ENCODE results near the gene PFN1. TPM values are rescaled to one million over a fixed set of nuclear protein-coding genes. Genes with fewer than 3 reads are reported as not detected.

PFN1 gene
- total RNA-seq, 1 experiment from 2014 or later, result 1,213 TPM

DNA sequence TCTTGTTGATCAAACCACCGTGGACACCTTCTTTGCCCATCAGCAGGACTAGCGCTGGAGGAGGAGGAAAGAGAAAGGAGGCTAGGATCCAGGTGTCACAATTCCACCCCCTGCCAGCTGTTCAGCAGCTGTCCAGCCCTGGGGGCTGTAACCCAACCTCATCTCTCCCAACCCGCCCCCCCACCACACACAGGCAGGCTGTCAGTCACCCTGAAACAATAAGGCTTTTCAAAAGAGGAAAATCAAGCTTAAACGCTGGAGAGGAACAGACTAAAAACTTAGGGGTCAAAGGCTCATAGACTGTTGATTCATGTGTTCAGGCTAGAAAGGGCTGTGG lies 2.4 kb downstream of the PFN1 start:
- no TSS peak for BruUV-seq (replicated peaks)
- intact Hi-C loops (cut with micrococcal nuclease), result loop anchor here (1.0 to 5.0 kb wide), 2 partner anchors 41 to 116 kb away; partner anchors contain the start of gene CAMTA2

DNA sequence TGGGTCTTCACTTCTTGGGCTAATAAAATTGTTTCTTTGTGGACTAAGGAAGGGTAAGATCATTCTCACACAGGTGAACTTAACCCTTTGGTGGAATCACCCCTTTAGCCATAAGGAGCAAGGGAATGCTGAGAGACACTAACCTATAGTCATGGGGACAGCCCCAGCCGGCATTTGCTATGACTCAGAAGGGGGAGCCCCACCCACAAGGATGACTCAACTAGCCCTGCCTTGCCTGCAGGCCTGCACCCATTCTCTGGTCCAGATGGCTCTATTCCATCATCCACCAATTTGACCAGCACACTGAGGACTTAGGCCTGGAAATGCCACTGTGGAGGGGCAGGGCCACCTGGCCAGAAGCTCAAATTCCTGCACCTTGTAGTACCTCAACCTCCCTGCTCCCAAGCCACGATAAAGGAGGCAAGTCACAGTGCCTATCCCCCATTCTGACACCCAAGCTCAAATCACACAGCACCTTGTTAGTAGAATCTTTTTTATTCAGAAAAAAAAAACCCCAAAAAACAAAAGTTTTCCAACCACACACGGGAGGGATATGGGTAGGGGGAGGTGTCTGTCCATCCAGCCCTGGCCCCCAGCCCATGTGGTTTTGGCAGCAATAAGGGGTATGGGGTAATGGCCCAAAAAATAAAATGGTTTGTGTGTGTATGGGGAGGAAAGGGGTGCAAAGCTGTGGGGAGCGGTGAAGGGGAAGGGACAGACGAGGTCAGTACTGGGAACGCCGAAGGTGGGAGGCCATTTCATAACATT lies 3.0 kb downstream of the PFN1 start:
- intact Hi-C loops (cut with micrococcal nuclease), result loop anchor here (1.0 to 5.0 kb wide), 2 partner anchors 42 to 117 kb away; partner anchors contain the start of gene CAMTA2
- ChIA-PET CTCF (interaction anchor here (1.0 kb wide), 2 partner anchors 42 to 379 kb away, joined by 3 read pairs; partner anchors contain the start of gene CHRNE), POLR2A (interaction anchor here (1.3 to 4.7 kb wide), 3 partner anchors 19 to 36 kb away, joined by 3 to 45 read pairs (median 4); partner anchors contain the start of gene SPAG7), RAD21 (ENCODE audit: low non-redundant PET in 1 of 2, low total read pairs in 2 of 2, uncharacterized antibody in 2 of 2, unreplicated experiment in 2 of 2) (no interaction called here)
- peaks cover 28 to 63% of the 10 kb centered on the region in 2 experiments for H3K4me1 ChIP-seq (ENCODE audit: control insufficient read depth in 1 of 2, insufficient read depth in 2 of 2, low read length in 2 of 2)
- DNase-seq (ENCODE audit: low read depth, low spot score) (peak; percentile 82), ATAC-seq (peak; percentile 48)
- no peaks in the 10 kb centered on the region for H3K9me2 ChIP-seq (ENCODE audit: insufficient read depth)
- peak overlapping the region; percentile 96 to 97 for H3K4me3 ChIP-seq (replicated peaks in 1 of 2; ENCODE audit: low read depth in 1 of 2, low read length in 2 of 2)
- no peak overlapping the region for H2AFZ ChIP-seq (ENCODE audit: low read depth, low read length, poor library complexity, severe bottlenecking)
- peaks cover 9 to 25% of the 10 kb centered on the region in 2 experiments; a peak in 2 of 4 replicates for H3K36me3 ChIP-seq (ENCODE audit: control insufficient read depth in 1 of 2, insufficient read depth in 2 of 2, low read length in 2 of 2)
- peaks cover 82% of the 10 kb centered on the region for H3K79me2 ChIP-seq (ENCODE audit: insufficient read depth, low read length)
- H3K9me3 ChIP-seq (ENCODE audit: control insufficient read depth in 1 of 2, insufficient read depth in 1 of 2, low read depth in 1 of 2, low read length in 2 of 2), result no peaks in the 10 kb centered on the region
- peak overlapping the region; percentile 65 for H3K27ac ChIP-seq (ENCODE audit: low read depth, low read length)
- H3K27me3 ChIP-seq (ENCODE audit: insufficient read depth, low read length), result no peaks in the 10 kb centered on the region
- BruUV-seq (replicated peaks), result no TSS peak
- peak overlapping the region; percentile 100 for H3K4me2 ChIP-seq (ENCODE audit: low read length)
- H4K20me1 ChIP-seq (ENCODE audit: insufficient read depth), result peaks cover 12% of the 10 kb centered on the region; the same call in 1 of the 2 replicates
- peak overlapping the region; percentile 97 for H3K9ac ChIP-seq (ENCODE audit: low read length)
- TF ChIP-seq POLR2A (IDR thresholded peaks at IDR 0.05; ENCODE audit: borderline replicate concordance, extremely low read depth, insufficient read depth, insufficient read length) (peak; percentile 49), SIN3A (IDR thresholded peaks at IDR 0.05; ENCODE audit: low read depth) (peak; percentile 68), YY1 (IDR thresholded peaks at IDR 0.05; ENCODE audit: extremely low read depth, insufficient replicate concordance, low read depth, low read length) (peak; percentile 29), EGR1 (IDR thresholded peaks at IDR 0.05; ENCODE audit: low read depth) (no peak)
- TF ChIP-seq, protein P1, sequence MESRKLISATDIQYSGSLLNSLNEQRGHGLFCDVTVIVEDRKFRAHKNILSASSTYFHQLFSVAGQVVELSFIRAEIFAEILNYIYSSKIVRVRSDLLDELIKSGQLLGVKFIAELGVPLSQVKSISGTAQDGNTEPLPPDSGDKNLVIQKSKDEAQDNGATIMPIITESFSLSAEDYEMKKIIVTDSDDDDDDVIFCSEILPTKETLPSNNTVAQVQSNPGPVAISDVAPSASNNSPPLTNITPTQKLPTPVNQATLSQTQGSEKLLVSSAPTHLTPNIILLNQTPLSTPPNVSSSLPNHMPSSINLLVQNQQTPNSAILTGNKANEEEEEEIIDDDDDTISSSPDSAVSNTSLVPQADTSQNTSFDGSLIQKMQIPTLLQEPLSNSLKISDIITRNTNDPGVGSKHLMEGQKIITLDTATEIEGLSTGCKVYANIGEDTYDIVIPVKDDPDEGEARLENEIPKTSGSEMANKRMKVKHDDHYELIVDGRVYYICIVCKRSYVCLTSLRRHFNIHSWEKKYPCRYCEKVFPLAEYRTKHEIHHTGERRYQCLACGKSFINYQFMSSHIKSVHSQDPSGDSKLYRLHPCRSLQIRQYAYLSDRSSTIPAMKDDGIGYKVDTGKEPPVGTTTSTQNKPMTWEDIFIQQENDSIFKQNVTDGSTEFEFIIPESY (IDR thresholded peaks at IDR 0.05; ENCODE audit: extremely low read depth, insufficient replicate concordance, low read length), result peak; percentile 50
- TF ChIP-seq, protein P2, sequence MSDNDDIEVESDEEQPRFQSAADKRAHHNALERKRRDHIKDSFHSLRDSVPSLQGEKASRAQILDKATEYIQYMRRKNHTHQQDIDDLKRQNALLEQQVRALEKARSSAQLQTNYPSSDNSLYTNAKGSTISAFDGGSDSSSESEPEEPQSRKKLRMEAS (IDR thresholded peaks at IDR 0.05), result peak; percentile 47; the same call in 1 of the 2 replicates

More for the DNA sequence above, 2.4 kb downstream of the PFN1 start:
- Histone ChIP-seq H3K27me3 (ENCODE audit: insufficient read depth, low read length) (no peaks in the 10 kb centered on the region), H2AFZ (ENCODE audit: low read depth, low read length, poor library complexity, severe bottlenecking) (no peak overlapping the region), H3K79me2 (ENCODE audit: insufficient read depth, low read length) (peaks cover 82% of the 10 kb centered on the region), H3K9me2 (ENCODE audit: insufficient read depth) (no peaks in the 10 kb centered on the region), H3K9me3 (ENCODE audit: control insufficient read depth in 1 of 2, insufficient read depth in 1 of 2, low read depth in 1 of 2, low read length in 2 of 2) (no peaks in the 10 kb centered on the region), H3K4me2 (ENCODE audit: low read length) (peak overlapping the region; percentile 100), H3K36me3 (ENCODE audit: control insufficient read depth in 1 of 2, insufficient read depth in 2 of 2, low read length in 2 of 2) (peaks cover 9 to 25% of the 10 kb centered on the region in 2 experiments; a peak in 2 of 4 replicates), H3K4me3 (replicated peaks in 1 of 2; ENCODE audit: low read depth in 1 of 2, low read length in 2 of 2) (peak overlapping the region; percentile 96 to 97), H4K20me1 (ENCODE audit: insufficient read depth) (peaks cover 12% of the 10 kb centered on the region; the same call in 1 of the 2 replicates), H3K27ac (ENCODE audit: low read depth, low read length) (peak overlapping the region; percentile 99), H3K9ac (ENCODE audit: low read length) (peak overlapping the region; percentile 97), H3K4me1 (ENCODE audit: control insufficient read depth in 1 of 2, insufficient read depth in 2 of 2, low read length in 2 of 2) (peaks cover 32 to 68% of the 10 kb centered on the region in 2 experiments)
- ChIA-PET RAD21 (ENCODE audit: low non-redundant PET in 1 of 2, low total read pairs in 2 of 2, uncharacterized antibody in 2 of 2, unreplicated experiment in 2 of 2) (no interaction called here), POLR2A (interaction anchor here (1.3 to 4.7 kb wide), 3 partner anchors 19 to 37 kb away, joined by 3 to 45 read pairs (median 4); partner anchors contain the start of gene SPAG7), CTCF (interaction anchor here (1.0 kb wide), 2 partner anchors 43 to 379 kb away, joined by 3 read pairs; partner anchors contain the start of gene CHRNE)
- DNase-seq (ENCODE audit: low read depth, low spot score) (no peak), ATAC-seq (no peak)
- TF ChIP-seq CBX3 (IDR thresholded peaks at IDR 0.05; ENCODE audit: low read depth), result no peak
- TF ChIP-seq, protein P1 (IDR thresholded peaks at IDR 0.05; ENCODE audit: extremely low read depth, insufficient replicate concordance, low read length), result no peak
- no peak for TF ChIP-seq SP1 (IDR thresholded peaks at IDR 0.05; ENCODE audit: low read depth)

Data from HCT116 (cell line).